BJ (cell line): ENCODE measurements around the gene ZNF3. TPM values are rescaled to one million over a fixed set of nuclear protein-coding genes. Genes with fewer than 3 reads are reported as not detected.

Experiments
- CTCF ChIA-PET: fragments of 350-600 bp; formaldehyde crosslinking; extraction: SDS; loops from one replicate; lab custom pipeline; 2021; ENCODE audit warnings: antibody characterized with exemption, inconsistent platforms; lab: Yijun Ruan, JAX
- POLR2A ChIA-PET: fragments of 300-600 bp; sonication (Branson Sonifier 250); formaldehyde crosslinking; extraction: SDS; loops from one replicate; lab custom pipeline; 2021; ENCODE audit warnings: antibody characterized with exemption; lab: Charles Lee
- DNase-seq: peaks from one replicate; pipeline ENCODE4 v3.0.0-alpha.2; 2011; ENCODE audit warnings: low read depth
- H3K27me3 ChIP-seq: 2 replicates; pipeline ENCODE4 v1.6.0; 2011; ENCODE audit warnings: low read length; ENCODE audit not compliant: control insufficient read depth, insufficient read depth
- H3K36me3 ChIP-seq: 2 replicates; pipeline ENCODE4 v1.5.1; 2011; ENCODE audit warnings: low read length; ENCODE audit not compliant: control insufficient read depth, insufficient read depth
- H3K4me3 ChIP-seq: 2 replicates; pipeline ENCODE4 v1.5.1; 2011; ENCODE audit warnings: low read depth, mild to moderate bottlenecking, control low read depth, low read length
- CTCF ChIP-seq: IDR thresholded peaks from 2 replicates; pipeline ENCODE4 v1.5.1; 2011; ENCODE audit warnings: low read depth, mild to moderate bottlenecking, control low read depth, inconsistent platforms, low read length, moderate library complexity; ENCODE audit not compliant: insufficient read depth
- polyA plus RNA-seq: library from polyadenylated mRNA; depleted of rRNA; stranded (reverse); fragments of >200 nt; gene quantifications from 2 replicates; pipeline ENCODE4 v1.2.3, GENCODE V29; 2011

The ZNF3 gene
- polyA plus RNA-seq, 1 experiment = 17.4 TPM

- POLR2A ChIA-PET = interaction anchor here (0.6 to 0.8 kb wide), 2 partner anchors 12 to 89 kb away, joined by 3 to 8 read pairs; partner anchors contain the start of gene STAG3
Measured at GRCh38 chr7:100088621-100089457, 7.3 kb upstream of the ZNF3 start, which contains the start of gene COPS6. Gene COPS6, plus strand, starts transcription at chr7:100088969. Its CDS starts 22 bp downstream, at chr7:100088991.

GRCh38 chr7:100088095-100088620 is 6.6 kb upstream of the ZNF3 start:
- no peak for DNase-seq
- ChIA-PET CTCF (interaction anchor here (0.8 to 1.2 kb wide), 2 partner anchors 11 to 14 kb away, joined by 3 to 4 read pairs; no protein-coding TSS in a partner anchor), POLR2A (interaction anchor here (0.6 to 0.8 kb wide), 2 partner anchors 12 to 89 kb away, joined by 3 to 8 read pairs; partner anchors contain the start of gene STAG3)
- Histone ChIP-seq H3K36me3 (peaks cover 23% of the 10 kb centered on the region), H3K4me3 (peak overlapping the region; percentile 89), H3K27me3 (no peaks in the 10 kb centered on the region)
- TF ChIP-seq CTCF = no peak

More at GRCh38 chr7:100088621-100089457, 7.3 kb upstream of the ZNF3 start, which contains the start of gene COPS6:
- TF ChIP-seq CTCF = no peak
- DNase-seq = no peak
- Histone ChIP-seq H3K27me3 (no peaks in the 10 kb centered on the region), H3K36me3 (peaks cover 30% of the 10 kb centered on the region), H3K4me3 (peak within 1 kb of the TSS; percentile 89)
- CTCF ChIA-PET = interaction anchor here (0.8 to 1.3 kb wide), 4 partner anchors 11 to 90 kb away, joined by 3 to 6 read pairs (median 4); no protein-coding TSS in a partner anchor

GRCh38 chr7:100087055-100087750 is 5.7 kb upstream of the ZNF3 start:
- Histone ChIP-seq H3K36me3 (peaks cover 16% of the 10 kb centered on the region), H3K4me3 (no peak overlapping the region), H3K27me3 (no peaks in the 10 kb centered on the region)
- DNase-seq = peak; percentile 97
- TF ChIP-seq CTCF = no peak
- POLR2A ChIA-PET = interaction anchor here (0.6 to 0.8 kb wide), 4 partner anchors 13 to 1488 kb away, joined by 3 to 12 read pairs (median 3); partner anchors contain the start of gene AP4M1
- CTCF ChIA-PET = interaction anchor here (1.0 kb wide), 1 partner anchor 41 kb away, joined by 4 read pairs; no protein-coding TSS in a partner anchor

GRCh38 chr7:100085515-100085914 is 4.0 kb upstream of the ZNF3 start:
- no peak for TF ChIP-seq CTCF
- ChIA-PET CTCF (no interaction called here), POLR2A (no interaction called here)
- Histone ChIP-seq H3K4me3 (no peak overlapping the region), H3K27me3 (no peaks in the 10 kb centered on the region), H3K36me3 (peaks cover 2% of the 10 kb centered on the region)
- no peak for DNase-seq
